Measurements from ENCODE around the gene ADH6. TPM values are rescaled to one million over a fixed set of nuclear protein-coding genes. Genes with fewer than 3 reads are reported as not detected.

The ADH6 gene
- total and polyA plus RNA-seq, 9 of the 15 experiments (the other 6 are each of a cell fraction or from before 2014, with no cell fraction given), result 0.13 TPM; not detected in 8

DNA sequence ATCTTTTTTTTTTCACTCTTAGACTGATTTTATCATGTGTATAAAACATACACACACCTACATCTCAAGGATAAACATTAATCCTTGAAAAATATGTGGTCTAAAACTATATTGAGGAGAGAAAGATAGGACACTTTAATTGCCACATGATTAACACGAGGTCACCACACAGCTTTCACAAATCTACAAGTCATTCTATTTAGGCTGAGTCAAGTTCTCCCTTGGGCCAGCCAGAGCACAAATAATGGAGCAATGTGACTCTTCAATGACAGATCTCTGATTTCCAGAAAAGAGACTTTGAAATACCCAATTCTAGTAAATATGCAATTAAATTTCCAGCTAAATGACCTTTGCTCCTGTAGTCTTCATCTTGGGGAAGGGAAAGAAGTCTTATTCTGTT, 62.1 kb downstream of the ADH6 start:
- no peaks in the 10 kb centered on the region for H3K9me3 ChIP-seq (replicated peaks; ENCODE audit: control insufficient read depth, insufficient read depth, low read depth, low read length)
- intact Hi-C loops (cut with micrococcal nuclease), result no loop called here
- DNase-seq (ENCODE audit: extremely low read depth in 1 of 4, low spot score in 3 of 4) (no peak), ATAC-seq (no peak), FAIRE-seq (no peak)
- H3K36me3 ChIP-seq (ENCODE audit: control insufficient read depth, insufficient read depth, low read length), result no peaks in the 10 kb centered on the region
- ChIA-PET POLR2A (no interaction called here), CTCF (ENCODE audit: low intra/inter-chr PET ratio) (no interaction called here)
- H3K4me3 ChIP-seq, result no peak overlapping the region
- no peak overlapping the region for H3K9ac ChIP-seq (ENCODE audit: insufficient read depth in 1 of 2, low read depth in 2 of 2, low read length in 2 of 2)
- no peaks in the 10 kb centered on the region for H4K20me1 ChIP-seq (replicated peaks; ENCODE audit: control insufficient read depth, insufficient read depth, low read length)
- no TSS peak for BruUV-seq (replicated peaks)
- in situ Hi-C loops (cut with MboI), result no loop called here
- H3K4me2 ChIP-seq (ENCODE audit: insufficient read depth, low read length), result no peak overlapping the region
- H3K27me3 ChIP-seq (ENCODE audit: control insufficient read depth in 2 of 2, insufficient read depth in 2 of 2, low read length in 2 of 2), result no peaks in the 10 kb centered on the region
- no peaks in the 10 kb centered on the region for H3K4me1 ChIP-seq (replicated peaks in 1 of 2; ENCODE audit: control insufficient read depth in 2 of 2, insufficient read depth in 2 of 2, low read length in 2 of 2)
- 0% methylated on average over 1 of the region's 1 CpG for WGBS (ENCODE audit: insufficient coverage, low coverage, missing lambda C conversion rate)
- no peak overlapping the region for H2AFZ ChIP-seq (ENCODE audit: low read depth, low read length)
- no peaks in the 10 kb centered on the region for H3K9me1 ChIP-seq (ENCODE audit: control insufficient read depth, insufficient read depth, low read length)
- no peak overlapping the region for H3K27ac ChIP-seq (ENCODE audit: extremely low read depth, low read depth, low read length)
- H3K79me2 ChIP-seq (ENCODE audit: control insufficient read depth, insufficient read depth, low read length), result no peaks in the 10 kb centered on the region
- TF ChIP-seq TSC22D4 (tag; IDR thresholded peaks at IDR 0.05) (no peak), GTF2E2 (tag; IDR thresholded peaks at IDR 0.05) (no peak), ZZZ3 (IDR thresholded peaks at IDR 0.05) (no peak), CHD1 (IDR thresholded peaks at IDR 0.05; ENCODE audit: low read length) (no peak), POLR2AphosphoS2 (IDR thresholded peaks at IDR 0.05; ENCODE audit: low read length) (no peak), RBM14 (IDR thresholded peaks at IDR 0.05; ENCODE audit: borderline replicate concordance, insufficient read depth, low read depth, low read length) (no peak), UBTF (IDR thresholded peaks at IDR 0.05; ENCODE audit: borderline replicate concordance in 1 of 2, low read depth in 2 of 2, low read length in 2 of 2) (no peak)
- TF ChIP-seq, protein P1, sequence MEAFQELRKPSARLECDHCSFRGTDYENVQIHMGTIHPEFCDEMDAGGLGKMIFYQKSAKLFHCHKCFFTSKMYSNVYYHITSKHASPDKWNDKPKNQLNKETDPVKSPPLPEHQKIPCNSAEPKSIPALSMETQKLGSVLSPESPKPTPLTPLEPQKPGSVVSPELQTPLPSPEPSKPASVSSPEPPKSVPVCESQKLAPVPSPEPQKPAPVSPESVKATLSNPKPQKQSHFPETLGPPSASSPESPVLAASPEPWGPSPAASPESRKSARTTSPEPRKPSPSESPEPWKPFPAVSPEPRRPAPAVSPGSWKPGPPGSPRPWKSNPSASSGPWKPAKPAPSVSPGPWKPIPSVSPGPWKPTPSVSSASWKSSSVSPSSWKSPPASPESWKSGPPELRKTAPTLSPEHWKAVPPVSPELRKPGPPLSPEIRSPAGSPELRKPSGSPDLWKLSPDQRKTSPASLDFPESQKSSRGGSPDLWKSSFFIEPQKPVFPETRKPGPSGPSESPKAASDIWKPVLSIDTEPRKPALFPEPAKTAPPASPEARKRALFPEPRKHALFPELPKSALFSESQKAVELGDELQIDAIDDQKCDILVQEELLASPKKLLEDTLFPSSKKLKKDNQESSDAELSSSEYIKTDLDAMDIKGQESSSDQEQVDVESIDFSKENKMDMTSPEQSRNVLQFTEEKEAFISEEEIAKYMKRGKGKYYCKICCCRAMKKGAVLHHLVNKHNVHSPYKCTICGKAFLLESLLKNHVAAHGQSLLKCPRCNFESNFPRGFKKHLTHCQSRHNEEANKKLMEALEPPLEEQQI (IDR thresholded peaks at IDR 0.05), result no peak

Data from K562 (cell line).